GM18507 (cell line): ENCODE data around the gene UAP1L1.

Source experiments
- DNase-seq: peaks from one replicate; pipeline ENCODE4 v3.0.0; 2011; ENCODE audit warnings: low read depth; ENCODE audit not compliant: insufficient read length; ENCODE audit errors: extremely low spot score
- FAIRE-seq: peaks from 2 replicates; lab custom pipeline; 2011; peaks lifted over from hg19 to GRCh38; lab: Jason Lieb, UNC

UAP1L1 gene

DNA sequence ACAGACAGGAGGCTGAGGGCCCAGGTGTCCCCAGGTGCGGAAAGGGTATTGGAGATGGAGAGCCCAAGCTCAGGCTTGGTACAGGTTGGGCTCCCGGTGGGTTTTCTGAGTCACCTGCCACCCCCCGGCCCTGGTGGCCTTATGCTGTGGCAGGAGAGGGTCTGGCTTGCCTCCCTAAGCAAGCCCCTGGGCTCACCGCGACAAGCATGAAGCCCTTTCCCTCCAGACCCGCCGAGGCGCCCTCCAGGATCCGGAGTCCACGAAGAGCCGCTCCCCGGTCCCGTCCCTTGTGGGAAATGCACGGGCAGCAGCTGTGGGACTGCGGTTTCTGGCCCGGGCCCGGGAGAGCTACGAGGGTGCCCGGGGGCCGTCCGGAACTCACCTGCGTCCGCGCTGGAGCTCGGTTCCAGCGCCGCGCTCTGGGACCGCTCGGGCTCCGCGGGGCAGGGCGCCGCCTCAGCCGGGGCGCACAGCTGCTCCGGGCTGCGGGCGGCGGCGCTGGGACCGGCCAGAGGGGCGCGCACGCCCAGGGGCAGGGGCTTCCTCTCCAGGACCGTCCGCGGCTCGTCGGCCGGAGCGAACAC, 7.7 kb upstream of the UAP1L1 start:
- FAIRE-seq, result no peak

DNA sequence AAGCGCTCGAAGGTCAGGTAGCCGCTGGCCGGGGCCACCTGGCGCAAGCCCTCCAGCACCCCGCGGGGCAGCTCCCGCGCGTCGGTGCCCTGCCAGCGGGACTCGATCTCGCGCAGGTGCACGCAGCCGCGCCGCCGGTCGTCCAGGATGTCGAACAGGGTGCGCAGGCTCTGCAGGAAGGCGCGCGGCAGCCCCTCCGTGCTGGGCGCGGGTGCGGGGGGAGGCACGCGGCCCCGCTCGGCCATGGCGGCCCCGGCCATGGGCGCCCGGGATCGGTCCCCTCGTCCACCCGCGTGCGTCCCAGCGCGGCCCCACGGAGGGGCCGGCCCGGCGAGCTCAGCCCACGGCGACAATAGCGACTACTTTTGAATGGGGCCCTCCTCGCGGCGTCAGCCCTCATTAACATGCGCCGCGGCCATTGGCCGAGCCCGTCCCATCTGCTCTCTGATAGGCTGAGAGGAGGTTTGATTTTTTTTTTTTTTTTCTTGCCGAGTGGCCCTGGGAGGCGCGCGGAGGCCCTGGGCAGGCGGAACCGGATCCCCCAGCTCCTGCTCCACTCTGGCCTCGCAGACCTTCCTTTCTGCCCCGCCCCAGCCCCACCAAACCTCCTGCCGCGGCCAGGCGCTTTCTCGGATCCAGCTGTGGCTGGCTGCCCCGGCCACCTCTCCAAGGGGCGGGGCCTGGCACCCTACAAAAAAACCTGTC, 7.0 kb upstream of the UAP1L1 start, which contains the start of gene SAPCD2:
Gene SAPCD2 (minus strand): TSS at position 357 of the 705 bp plus-strand sequence. CDS start 97 bp downstream, at position 260.
- FAIRE-seq (peak; percentile 94), DNase-seq (peak; percentile 82)

More for the DNA sequence above, 7.7 kb upstream of the UAP1L1 start:
- DNase-seq, result no peak

DNA sequence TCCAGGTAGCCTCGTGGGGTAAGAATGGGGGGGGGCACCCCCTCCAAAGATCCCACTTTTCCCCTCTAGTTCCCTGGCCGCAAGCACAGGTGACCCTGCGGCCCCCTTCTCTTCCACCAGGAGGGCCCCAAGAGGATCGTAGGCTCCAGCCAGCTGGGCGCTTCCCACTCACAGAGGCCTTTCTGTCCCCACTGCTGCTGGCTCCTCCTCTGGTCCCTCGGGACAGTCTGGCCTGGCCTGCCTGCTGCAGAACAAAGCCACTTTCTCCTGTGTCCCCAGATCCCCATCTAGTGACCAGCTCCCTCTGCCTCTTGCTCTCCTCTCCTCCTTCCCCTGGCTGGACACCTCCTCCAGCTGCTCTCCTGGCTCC, 6.4 kb upstream of the UAP1L1 start:
- no peak for DNase-seq
- FAIRE-seq, result no peak

DNA sequence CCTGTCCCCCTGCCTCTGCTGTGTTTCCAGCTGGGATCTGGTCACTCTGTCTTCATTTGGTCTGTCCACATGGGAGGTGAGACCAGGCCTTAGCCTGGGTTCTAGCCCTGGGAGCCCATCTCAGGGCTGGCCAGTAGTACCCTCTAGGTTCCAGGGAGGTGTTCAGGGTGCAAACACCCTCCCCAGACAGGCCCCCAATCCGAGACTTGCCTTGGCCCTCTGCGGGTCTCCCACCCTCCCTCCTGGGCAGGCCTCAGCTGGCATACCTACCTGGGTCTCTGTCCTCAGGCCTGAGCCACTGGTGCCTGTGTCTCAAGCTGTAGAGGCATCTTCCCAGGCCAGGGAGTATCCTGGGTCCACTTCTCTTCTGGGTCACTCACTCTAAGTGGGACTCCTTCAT, 6.0 kb upstream of the UAP1L1 start:
- DNase-seq, result no peak
- FAIRE-seq, result no peak

DNA sequence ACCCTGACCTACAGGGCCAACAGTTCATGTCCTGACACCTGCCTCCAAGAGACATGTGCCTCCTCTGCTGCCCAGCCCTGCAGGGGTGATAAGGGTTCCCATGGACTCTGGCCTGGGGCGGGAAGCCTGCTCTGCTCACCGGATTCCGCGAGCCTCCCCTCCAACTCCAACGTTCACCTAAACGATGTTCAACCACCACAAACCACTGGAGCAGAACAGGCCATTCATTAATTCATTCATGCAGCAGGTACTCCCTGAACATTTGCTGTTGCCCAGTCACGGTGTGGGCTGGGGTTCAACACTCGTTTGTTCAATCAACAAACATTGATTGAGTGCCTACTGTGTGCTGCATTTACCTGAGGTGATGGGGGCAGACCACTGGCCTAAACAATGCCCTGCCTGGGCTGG, 3.3 kb upstream of the UAP1L1 start:
- FAIRE-seq, result no peak
- DNase-seq, result no peak

DNA sequence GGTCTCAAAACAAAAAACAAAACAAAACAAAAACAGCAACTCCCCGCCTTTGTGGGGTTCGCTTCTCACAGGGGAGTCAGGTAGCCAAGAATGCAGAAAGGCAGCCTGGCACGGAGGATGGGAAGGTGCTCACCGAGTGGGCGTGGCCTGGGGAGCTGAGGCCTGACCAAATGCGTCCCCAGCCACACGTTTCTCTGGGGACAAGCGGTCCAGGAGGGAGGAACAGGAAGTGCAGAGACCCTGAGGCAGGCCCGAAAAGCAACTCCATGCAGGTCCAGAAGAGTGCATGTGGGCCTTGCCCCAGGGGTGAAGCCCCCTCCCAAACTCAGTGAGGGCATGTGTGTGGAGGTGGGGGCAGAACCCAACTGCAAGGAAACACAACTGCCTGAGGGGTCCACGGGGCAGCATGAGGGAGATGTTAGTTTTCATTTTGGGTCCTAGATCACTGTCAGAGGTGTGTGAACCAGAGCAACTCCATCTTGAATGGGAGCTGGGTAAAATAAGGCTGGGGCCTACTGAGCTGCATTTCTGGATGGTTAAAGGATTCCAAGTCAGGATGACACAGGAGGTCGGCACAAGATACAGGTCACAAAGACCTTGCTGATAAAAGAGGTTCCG, 2.6 kb upstream of the UAP1L1 start:
- FAIRE-seq (peak; percentile 21), DNase-seq (no peak)

DNA sequence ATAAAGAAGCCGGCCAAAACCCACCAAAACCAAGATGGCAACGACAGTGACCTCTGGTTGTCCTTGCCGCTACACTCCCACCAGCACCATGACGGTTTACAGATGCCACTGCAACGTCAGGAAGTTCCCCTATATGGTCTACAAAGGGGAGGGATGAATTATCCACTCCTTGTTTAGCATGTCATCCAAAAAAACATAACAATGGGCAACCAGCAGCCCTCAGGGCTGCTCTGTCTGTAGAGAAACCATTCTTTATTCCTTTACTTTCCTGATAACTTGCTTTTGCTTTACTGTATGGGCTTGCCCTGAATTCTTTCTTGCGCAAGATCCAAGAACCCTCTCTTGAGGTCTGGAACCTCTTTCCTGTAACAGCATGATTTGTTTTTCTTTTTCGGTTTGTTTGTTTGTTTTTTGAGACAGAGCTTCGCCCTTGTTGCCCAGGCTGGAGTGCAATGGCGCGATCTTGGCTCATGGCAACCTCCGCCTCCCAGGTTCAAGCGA, 2.0 kb upstream of the UAP1L1 start:
- DNase-seq, result no peak
- FAIRE-seq, result no peak

DNA sequence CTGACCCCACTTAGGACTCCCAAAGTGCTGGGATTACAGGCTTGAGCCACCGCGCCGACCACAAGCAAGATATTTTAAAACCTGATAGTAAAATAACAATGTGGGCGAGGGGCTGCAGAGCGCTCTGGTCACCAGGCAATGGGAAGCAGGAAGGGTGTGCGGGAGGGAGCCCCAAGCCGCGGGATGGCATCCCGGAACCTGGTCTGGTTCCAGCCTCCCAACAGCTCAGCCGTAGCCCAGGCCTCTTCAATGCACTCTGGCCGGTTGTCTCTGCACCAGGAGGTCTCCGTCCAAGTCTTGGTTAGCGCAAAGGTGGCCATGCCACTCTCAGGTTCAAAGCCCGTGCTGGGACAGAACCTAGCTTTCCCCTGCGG, 694 bp upstream of the UAP1L1 start:
- FAIRE-seq, result peak; percentile 5
- no peak for DNase-seq

DNA sequence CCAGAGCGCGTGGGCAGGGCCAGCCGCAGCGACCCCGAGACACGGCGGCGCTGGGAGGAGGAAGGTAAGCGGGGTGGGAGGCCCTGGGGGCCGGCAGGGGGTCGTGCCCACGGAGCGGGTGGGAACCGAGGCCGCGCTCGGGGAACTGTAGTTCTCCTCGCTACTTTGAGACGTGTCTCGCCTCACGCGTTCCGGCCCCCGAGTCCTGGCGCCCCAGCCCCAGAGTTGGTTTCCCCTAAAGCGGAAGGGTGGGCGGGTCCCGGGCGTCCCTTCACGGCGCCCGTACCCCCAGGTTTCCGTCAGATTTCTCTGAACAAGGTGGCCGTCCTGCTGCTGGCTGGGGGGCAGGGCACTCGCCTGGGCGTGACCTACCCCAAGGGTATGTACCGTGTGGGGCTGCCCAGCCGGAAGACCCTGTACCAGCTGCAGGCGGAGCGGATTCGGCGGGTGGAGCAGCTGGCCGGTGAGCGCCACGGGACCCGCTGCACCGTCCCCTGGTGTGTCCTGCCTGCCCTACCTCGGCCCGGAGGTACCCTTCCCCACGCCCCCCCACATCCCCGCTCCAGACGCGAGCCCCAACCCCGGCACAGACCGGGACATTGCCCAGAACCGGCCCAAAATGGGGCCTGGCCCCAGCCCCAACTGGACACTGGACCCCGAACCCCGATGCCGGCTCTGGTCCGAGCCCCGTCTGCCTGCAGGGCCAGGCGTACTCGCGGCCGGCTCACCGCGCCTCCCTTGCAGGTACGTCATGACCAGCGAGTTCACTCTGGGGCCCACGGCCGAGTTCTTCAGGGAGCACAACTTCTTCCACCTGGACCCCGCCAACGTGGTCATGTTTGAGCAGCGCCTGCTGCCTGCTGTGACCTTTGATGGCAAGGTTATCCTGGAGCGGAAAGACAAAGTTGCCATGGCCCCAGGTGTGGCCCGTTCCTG, 709 bp downstream of the UAP1L1 start:
- no peak for DNase-seq
- FAIRE-seq, result peak; percentile 52

DNA sequence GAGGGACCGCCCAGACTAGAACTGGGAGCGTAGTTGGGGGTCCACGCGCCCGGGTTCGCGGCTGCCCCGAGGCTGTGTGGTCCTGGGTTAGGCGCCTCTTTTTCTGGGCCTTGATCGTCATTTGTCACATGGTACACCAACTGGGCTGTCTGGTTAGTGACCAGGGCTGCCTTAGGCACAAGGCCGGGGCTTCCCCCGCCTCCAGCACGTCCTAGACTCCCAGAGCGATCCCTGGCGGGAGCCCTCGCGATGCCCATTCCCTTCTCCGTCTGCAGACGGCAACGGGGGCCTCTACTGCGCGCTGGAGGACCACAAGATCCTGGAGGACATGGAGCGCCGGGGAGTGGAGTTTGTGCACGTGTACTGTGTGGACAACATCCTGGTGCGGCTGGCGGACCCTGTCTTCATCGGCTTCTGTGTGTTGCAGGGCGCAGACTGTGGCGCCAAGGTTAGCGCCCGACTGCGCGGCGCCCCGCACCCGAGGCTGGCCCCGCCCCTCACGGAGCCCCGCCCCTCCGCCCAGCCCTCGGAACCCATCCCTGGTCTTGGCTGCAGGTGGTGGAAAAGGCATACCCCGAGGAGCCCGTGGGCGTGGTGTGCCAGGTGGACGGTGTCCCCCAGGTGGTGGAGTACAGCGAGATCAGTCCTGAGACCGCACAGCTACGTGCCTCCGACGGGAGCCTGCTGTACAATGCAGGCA, 1.5 kb downstream of the UAP1L1 start:
- FAIRE-seq (no peak), DNase-seq (no peak)

DNA sequence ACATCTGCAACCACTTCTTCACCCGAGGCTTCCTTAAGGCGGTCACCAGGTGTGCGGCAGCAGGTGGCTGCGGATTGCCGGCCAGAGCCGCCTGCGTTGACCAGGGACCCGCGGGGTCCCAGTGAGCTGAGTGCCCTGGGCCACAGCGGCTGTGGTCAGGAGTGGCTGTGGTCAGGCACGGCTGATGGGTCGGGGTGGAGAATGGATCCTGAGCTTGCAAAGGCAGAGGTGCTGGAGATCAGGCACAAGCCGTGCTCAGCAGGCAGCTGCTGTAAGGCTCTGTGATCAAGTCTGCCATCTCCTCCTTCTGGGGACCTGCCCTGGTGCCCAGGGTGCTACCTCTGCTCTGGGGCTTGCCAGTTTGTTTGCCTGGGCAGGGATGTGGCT, 2.1 kb downstream of the UAP1L1 start:
- DNase-seq, result no peak
- no peak for FAIRE-seq

DNA sequence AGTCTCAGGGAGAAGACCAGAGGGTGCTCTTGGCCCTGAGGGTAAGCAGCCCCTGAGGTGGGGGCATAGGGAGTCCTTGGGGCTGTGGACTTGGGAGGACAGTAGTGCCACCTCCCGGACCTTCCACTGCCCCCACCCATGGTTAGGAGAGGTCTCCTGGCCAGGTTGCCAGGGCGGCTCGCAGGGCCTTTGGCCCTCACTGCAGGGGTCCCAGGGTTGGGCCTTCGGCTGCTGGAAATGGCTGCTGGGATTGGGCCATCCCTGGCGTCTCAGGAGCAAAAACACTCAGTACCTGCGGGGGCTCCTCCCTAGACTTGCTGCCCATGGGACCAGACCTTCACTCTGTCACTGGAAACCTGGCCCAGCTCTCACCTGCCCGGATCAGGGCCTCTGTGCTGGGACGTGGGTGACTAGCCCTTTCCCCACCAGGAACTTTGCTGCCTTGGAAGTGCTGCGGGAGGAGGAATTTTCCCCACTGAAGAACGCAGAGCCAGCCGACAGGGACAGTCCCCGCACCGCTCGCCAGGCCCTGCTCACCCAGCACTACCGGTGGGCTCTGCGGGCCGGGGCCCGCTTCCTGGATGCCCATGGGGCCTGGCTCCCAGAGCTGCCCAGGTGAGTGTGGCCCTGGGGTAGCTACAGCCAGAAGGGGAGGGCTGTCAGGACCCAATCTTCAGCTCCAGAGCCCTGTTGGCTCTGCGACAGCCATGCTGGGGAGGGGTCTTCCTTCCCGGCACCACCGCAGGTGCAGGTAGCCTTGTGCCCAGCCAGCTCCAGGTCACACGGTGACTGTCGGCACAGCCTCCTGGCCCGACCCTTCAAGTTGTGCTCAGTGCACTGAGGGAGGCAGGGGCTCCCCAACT, 3.2 kb downstream of the UAP1L1 start:
- FAIRE-seq (no peak), DNase-seq (no peak)

DNA sequence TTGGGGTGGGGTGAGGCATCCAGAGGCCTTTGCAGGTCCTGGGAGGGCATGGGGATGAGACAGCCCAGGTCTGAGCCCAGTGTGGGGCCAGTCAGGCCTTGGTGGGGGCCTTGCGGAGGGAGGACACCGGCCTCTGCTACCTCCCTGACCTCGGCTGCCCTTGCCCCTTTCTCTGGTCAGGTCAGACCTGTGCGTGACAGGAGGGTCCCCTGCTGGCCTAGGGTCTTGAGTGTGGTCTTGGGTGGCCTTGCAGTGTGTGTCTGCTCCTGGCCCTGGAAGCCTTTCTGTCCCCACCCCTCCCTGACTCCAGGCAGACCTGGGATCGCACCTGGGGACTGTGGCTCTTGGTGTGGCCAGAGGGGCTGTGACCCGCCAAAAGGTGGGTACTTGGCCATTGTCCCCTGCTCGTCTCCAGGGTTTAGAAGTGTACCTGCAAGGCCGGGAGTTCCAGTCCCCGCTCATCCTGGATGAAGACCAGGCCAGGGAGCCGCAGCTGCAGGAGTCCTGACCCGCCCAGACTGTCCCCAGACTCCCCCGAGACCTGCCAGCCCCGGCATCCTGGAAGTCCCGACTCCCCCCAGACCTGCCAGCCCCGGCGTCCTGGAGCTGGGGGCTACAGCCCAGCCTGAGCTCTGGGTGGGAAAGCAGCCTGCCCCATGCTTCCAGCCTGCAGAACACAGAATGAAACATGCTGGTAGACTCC, 5.1 kb downstream of the UAP1L1 start:
- FAIRE-seq (no peak), DNase-seq (no peak)

DNA sequence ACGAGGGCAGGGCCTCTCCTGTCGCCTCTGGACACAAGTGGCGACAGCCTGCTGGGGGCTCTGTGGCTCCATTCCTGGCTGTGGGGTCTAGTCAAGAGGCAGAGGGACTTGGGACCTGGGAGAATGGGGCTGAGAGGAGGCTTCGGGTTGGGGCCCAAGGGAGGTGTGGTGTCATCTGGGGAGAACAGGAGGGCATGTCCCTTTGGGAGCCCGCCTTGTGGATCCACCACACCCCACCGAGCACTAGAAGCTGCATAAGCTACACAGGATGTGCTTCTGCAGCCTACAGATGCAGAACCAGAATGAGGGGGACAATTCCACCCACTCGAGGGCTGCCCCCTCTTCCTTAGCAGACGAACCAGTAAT, 5.6 kb downstream of the UAP1L1 start:
- DNase-seq, result no peak
- FAIRE-seq, result no peak

DNA sequence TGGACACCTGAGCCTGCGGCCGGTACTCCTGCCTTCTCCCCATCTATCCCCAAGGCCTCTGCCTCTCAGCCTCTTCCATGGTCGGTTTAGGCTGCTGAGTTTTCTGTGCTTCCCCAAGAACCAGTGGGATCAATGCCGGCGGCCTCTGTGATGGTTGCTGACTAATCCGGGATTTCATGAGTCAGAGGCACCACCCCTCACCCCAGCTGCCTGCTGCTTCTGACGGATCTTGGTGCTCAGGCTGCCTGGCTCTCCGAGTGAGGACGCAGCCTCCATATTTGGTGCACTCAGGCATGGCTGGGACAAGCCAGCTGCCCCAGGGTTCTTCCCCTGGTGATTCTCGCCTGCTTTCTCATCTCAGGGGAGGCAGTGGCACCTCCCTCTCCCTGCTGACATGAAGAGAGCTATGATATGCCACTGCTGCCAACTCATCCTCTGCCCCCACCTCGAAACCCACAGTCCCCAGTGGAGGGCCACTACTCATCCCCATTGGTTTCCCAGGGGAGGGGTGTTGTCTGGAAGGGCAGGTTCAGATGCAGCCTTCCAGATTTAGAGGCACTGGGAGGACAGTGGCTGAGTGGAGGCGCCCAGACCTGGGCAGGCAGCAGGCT, 6.2 kb downstream of the UAP1L1 start:
- DNase-seq (no peak), FAIRE-seq (peak; percentile 59)

DNA sequence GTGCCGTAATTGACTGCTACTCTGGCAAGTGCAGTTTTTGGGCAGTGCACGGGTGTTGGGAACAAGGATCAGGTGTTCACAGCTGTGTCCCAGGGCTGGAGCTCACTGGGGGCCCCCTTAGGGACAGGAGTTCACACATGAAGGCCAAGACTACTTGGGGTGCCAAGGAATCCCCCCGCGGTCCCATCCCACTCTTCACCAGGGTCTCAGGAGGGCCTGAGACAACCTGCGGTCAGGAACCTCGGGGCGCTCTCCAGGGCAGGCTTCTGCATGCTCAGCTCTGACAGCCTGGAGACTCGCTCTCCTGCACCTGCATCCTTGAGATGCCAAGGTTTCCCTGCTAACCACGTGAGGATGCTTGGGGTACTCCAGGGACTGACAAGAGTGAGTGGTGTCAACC, 7.2 kb downstream of the UAP1L1 start:
- DNase-seq (no peak), FAIRE-seq (no peak)

DNA sequence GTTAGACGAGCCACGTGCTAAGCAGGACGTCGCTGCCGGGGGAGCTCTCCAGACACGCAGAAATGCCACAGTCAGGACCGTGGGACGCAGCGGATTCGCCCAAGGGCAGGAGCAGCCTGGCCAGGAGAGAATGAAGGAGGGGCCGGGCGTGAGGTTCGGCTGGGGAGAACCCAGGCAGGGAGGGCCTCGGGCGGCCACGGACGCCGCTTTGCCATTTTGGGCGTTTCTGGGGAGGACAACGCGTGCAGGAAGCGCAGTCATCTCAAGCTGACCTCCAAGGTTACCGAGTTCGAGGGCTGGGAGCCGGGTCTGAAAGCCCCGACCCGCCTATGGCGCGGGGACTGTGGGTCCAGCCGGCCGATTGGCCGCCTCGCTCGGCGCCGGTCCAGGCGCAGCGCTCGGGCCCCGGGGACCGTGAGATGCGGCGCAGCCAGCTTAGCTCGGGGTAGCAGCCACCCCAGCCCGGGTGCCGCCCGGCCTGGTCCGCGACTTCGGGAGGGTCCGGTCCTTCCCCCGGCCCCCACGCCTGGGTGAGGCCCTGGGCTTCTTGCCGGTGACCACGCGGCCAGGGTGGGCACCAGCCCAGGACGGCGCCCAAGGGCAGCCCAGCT, 8.7 kb downstream of the UAP1L1 start:
- DNase-seq (no peak), FAIRE-seq (no peak)
